Chondrocyte (in vitro differentiated cells): Measurements from ENCODE around the gene KIRREL3. TPM values are rescaled to one million over a fixed set of nuclear protein-coding genes. Genes with fewer than 3 reads are reported as not detected.

Source experiments
- DNase-seq: peaks from one replicate; pipeline ENCODE4 v3.0.0; 2021; ENCODE audit warnings: mixed read lengths, low spot score
- H3K27ac Mint-ChIP-seq: one replicate; pipeline ENCODE4 v1.8.0; 2021; ENCODE audit warnings: mild to moderate bottlenecking, moderate library complexity, mixed read lengths; ENCODE audit not compliant: unreplicated experiment
- H3K27me3 Mint-ChIP-seq: 2 replicates; pipeline ENCODE4 v1.8.0; 2021; ENCODE audit warnings: low read depth, mixed read lengths
- H3K36me3 Mint-ChIP-seq: 2 replicates; pipeline ENCODE4 v1.8.0; 2021; ENCODE audit warnings: low read depth, mixed read lengths
- H3K4me1 Mint-ChIP-seq: 2 replicates; pipeline ENCODE4 v1.8.0; 2021; ENCODE audit warnings: low read depth, mild to moderate bottlenecking, mixed read lengths
- H3K4me3 Mint-ChIP-seq: one replicate; pipeline ENCODE4 v1.8.0; 2021; ENCODE audit warnings: mild to moderate bottlenecking, moderate library complexity, mixed read lengths; ENCODE audit not compliant: unreplicated experiment
- H3K9me3 Mint-ChIP-seq: 2 replicates; pipeline ENCODE4 v1.8.0; 2021; ENCODE audit warnings: low read depth, mixed read lengths
- CTCF ChIP-seq: fragments of 200-600 bp; sonication (generic); IDR thresholded peaks from 2 replicates; pipeline ENCODE4 v1.5.0; 2021; ENCODE audit warnings: antibody characterized with exemption, mild to moderate bottlenecking, moderate library complexity
- total RNA-seq: library from RNA; stranded (reverse); gene quantifications from 3 replicates; pipeline ENCODE4 v1.2.1, GENCODE V29; 2021

The KIRREL3 gene
- total RNA-seq, 1 donor from 2014 or later: 1.2 TPM

- Mint-ChIP-seq H3K4me1 (no peaks in the 10 kb centered on the region), H3K36me3 (peaks cover 3% of the 10 kb centered on the region), H3K27ac (no peak overlapping the region), H3K9me3 (no peaks in the 10 kb centered on the region), H3K4me3 (no peak overlapping the region), H3K27me3 (peaks cover 2% of the 10 kb centered on the region)
- no peak for DNase-seq
- TF ChIP-seq CTCF: no peak
Measured at GRCh38 chr11:126734752-126735151, 265.8 kb downstream of the KIRREL3 start.

DNA sequence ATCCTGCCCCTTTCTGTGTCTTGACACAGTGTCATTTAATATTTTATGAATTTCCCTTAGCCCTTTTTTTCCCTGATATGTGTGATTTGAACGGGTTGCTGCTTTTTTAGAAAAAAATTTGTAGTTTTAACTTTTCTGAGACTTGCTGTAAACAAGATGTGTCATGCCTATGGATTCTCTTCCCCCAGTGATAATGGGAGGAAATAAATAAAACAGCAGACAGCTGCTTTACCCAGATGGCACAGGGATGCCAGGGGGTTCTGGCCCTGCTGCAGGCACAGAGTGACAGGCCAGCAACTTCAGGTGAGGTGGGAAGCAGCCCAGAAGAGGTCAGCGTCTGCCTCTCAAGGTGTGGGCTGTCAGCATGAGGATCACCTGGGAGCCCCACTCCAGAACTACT is 266.9 kb downstream of the KIRREL3 start:
- H3K36me3 Mint-ChIP-seq: peaks cover 3% of the 10 kb centered on the region
- no peak overlapping the region for H3K4me3 Mint-ChIP-seq
- TF ChIP-seq CTCF: no peak
- no peak overlapping the region for H3K27ac Mint-ChIP-seq
- H3K9me3 Mint-ChIP-seq: no peaks in the 10 kb centered on the region
- no peak for DNase-seq
- peaks cover 2% of the 10 kb centered on the region for H3K27me3 Mint-ChIP-seq
- no peaks in the 10 kb centered on the region for H3K4me1 Mint-ChIP-seq

DNA sequence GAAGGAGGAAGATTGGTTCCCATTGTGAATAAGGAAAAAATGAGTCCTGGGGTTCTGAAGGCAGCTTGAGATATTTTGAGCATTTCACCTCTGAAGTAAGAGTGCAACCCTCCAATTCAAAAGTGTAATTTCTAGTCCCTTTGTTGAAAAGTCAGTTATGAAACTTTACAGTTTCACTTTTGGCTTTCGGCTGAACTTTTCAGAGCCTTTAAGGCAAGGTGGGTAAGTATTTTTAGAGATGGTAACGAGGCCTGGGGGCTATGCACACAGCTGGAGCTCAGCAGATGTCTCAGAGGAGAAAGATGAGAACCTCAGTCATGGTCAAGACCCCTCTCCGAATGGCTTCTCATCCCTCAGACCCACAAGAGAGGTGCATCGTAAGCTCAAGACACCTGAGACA is 267.6 kb downstream of the KIRREL3 start:
- no peaks in the 10 kb centered on the region for H3K4me1 Mint-ChIP-seq
- H3K9me3 Mint-ChIP-seq: no peaks in the 10 kb centered on the region
- H3K27ac Mint-ChIP-seq: no peak overlapping the region
- H3K36me3 Mint-ChIP-seq: peaks cover 3% of the 10 kb centered on the region
- DNase-seq: no peak
- no peak overlapping the region for H3K4me3 Mint-ChIP-seq
- no peak for TF ChIP-seq CTCF
- H3K27me3 Mint-ChIP-seq: peaks cover 2% of the 10 kb centered on the region

DNA sequence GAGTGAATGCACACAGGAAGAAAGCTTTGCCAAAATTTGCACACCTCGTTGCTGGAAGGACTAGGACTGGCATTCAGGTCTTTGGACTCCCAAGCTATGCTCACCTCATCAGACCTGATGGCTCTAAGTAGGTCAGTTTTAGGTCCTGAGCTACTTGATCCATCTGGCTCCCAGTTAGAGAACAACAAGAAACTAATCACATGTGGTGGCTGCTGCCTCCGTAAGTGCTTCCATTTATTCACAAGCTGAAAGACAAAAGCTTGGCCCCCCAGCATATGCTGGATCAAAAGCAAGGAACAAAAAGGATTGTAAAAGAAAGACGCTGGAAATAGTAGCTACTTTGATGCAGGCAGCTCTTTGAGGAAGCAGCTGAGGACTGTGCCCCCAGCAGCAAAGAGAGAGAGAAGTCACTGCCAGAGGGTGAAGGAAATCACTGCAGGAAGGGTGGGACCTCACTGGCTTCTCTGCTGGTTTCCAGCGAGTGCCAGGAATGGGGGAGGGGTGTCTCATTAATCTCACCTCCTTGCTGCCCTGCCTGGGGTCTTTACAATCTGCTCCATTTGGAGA is 268.9 kb downstream of the KIRREL3 start:
- Mint-ChIP-seq H3K4me1 (no peaks in the 10 kb centered on the region), H3K27ac (no peak overlapping the region), H3K4me3 (no peak overlapping the region), H3K36me3 (peaks cover 3% of the 10 kb centered on the region), H3K9me3 (no peaks in the 10 kb centered on the region), H3K27me3 (peaks cover 2% of the 10 kb centered on the region)
- no peak for DNase-seq
- TF ChIP-seq CTCF: no peak

DNA sequence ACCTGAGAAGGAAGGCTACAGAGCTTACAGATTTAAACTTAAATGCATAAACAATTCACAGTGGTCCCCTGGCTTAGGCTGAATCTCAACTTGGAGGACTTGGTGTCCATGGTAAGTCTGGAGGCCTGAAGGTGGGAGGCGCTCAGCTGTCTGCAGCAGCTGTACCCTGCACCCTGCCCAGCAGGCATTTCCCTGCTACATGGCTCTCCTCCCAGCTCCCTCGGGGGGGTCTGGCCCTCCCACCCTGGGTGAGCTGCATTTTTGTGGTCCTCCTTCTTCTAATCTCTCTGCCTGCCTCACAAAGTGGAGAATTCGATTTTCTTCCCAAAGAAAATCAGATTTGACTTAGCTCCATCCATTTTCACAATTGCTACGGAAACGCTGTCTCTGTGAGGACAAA is 273.2 kb downstream of the KIRREL3 start:
- H3K36me3 Mint-ChIP-seq: peaks cover 3% of the 10 kb centered on the region
- H3K4me1 Mint-ChIP-seq: peaks cover 5% of the 10 kb centered on the region
- H3K27me3 Mint-ChIP-seq: peaks cover 2% of the 10 kb centered on the region
- no peak for TF ChIP-seq CTCF
- no peaks in the 10 kb centered on the region for H3K9me3 Mint-ChIP-seq
- no peak for DNase-seq
- H3K27ac Mint-ChIP-seq: no peak overlapping the region
- no peak overlapping the region for H3K4me3 Mint-ChIP-seq
